CD4-positive, alpha-beta memory T cell (primary cell): ENCODE measurements around the gene HAUS7. TPM values are rescaled to one million over a fixed set of nuclear protein-coding genes. Genes with fewer than 3 reads are reported as not detected.
"Not testable (repeated sequence)": the region's sequence is repeated elsewhere in the genome, so short reads cannot be mapped to it uniquely, and the experiment has no call there.

Experiments
- CTCF ChIA-PET: fragments of 350-600 bp; sonication (Branson Sonifier 250); formaldehyde crosslinking; loops from one replicate; lab custom pipeline; 2021; ENCODE audit warnings: inconsistent platforms; ENCODE audit not compliant: partially characterized antibody; lab: Charles Lee
- POLR2A ChIA-PET: fragments of 350-600 bp; sonication (Branson Sonifier 250); formaldehyde crosslinking; loops from one replicate; lab custom pipeline; 2021; ENCODE audit not compliant: partially characterized antibody; lab: Charles Lee
- DNase-seq, 5 donors: peaks; one replicate each; pipeline versions ENCODE4 v3.0.0 to v3.0.0-alpha.2; 2020 to 2022; ENCODE audit warnings: mixed read lengths in 1 of 5
- H3K27ac ChIP-seq: one replicate; pipeline ENCODE4 v1.7.0; 2013; ENCODE audit warnings: low read depth, low read length
- H3K27me3 ChIP-seq: 2 replicates; pipeline ENCODE4 v1.7.0; 2013; ENCODE audit warnings: mild to moderate bottlenecking, low read length, moderate library complexity; ENCODE audit not compliant: insufficient read depth
- H3K36me3 ChIP-seq: 2 replicates; pipeline ENCODE4 v1.7.0; 2013; ENCODE audit warnings: mild to moderate bottlenecking, low read length, moderate library complexity; ENCODE audit not compliant: insufficient read depth
- H3K4me1 ChIP-seq: 2 replicates; pipeline ENCODE4 v1.7.0; 2013; ENCODE audit warnings: mild to moderate bottlenecking, low read length, moderate library complexity; ENCODE audit not compliant: insufficient read depth
- H3K4me3 ChIP-seq, 2 donors: one replicate each; pipeline ENCODE4 v1.7.0; 2013; ENCODE audit warnings: low read length in 2 of 2, mild to moderate bottlenecking in 1 of 2
- H3K9me3 ChIP-seq, 2 donors: one replicate each; pipeline ENCODE4 v1.7.0; 2013; ENCODE audit warnings: low read length in 2 of 2, control low read depth in 1 of 2; ENCODE audit not compliant: control insufficient read depth in 1 of 2
- H3K27ac Mint-ChIP-seq, 7 donors: one replicate each; pipeline ENCODE4 v1.8.0; 2020 to 2021; ENCODE audit warnings: mixed read lengths in 7 of 7, mild to moderate bottlenecking in 6 of 7, inconsistent platforms in 3 of 7, moderate library complexity in 3 of 7
- H3K27me3 Mint-ChIP-seq, 2 donors: one replicate each; pipeline ENCODE4 v1.8.0; 2020 to 2021; ENCODE audit warnings: mixed read lengths in 2 of 2
- H3K36me3 Mint-ChIP-seq, 2 donors: one replicate each; pipeline ENCODE4 v1.8.0; 2020 to 2021; ENCODE audit warnings: mixed read lengths in 2 of 2, inconsistent platforms in 1 of 2, mild to moderate bottlenecking in 1 of 2
- H3K4me1 Mint-ChIP-seq, 4 donors: one replicate each; pipeline ENCODE4 v1.8.0; 2020 to 2021; ENCODE audit warnings: mixed read lengths in 4 of 4, mild to moderate bottlenecking in 1 of 4
- H3K4me3 Mint-ChIP-seq, 8 donors: one replicate each; pipeline ENCODE4 v1.8.0; 2020 to 2021; ENCODE audit warnings: mixed read lengths in 8 of 8, mild to moderate bottlenecking in 7 of 8, moderate library complexity in 6 of 8, inconsistent platforms in 3 of 8
- H3K9me3 Mint-ChIP-seq, 8 donors: one replicate each; pipeline ENCODE4 v1.8.0; 2020 to 2021; ENCODE audit warnings: mixed read lengths in 8 of 8, mild to moderate bottlenecking in 5 of 8, inconsistent platforms in 3 of 8, moderate library complexity in 1 of 8
- intact Hi-C: fragments of 100-400 bp; cut with micrococcal nuclease; formaldehyde crosslinking; loops from one replicate; pipeline ENCODE4 v1.15.1; 2023
- polyA plus RNA-seq, 2 donors: library from polyadenylated mRNA; unstranded; fragments of 300-500 nt; fragmentation: Illumina TruSeq; gene quantifications; one replicate each; pipeline ENCODE4 v1.2.3, GENCODE V29; 2021
- total RNA-seq, 2 experiments: library from RNA; stranded (reverse); gene quantifications; one replicate each; pipeline ENCODE4 v1.2.3, GENCODE V29; 2021

HAUS7 gene
- total and polyA plus RNA-seq, 4 experiments from 2014 or later, result 29.7 to 33.8 (median 31.8) TPM

- no peak overlapping the region for H3K27ac Mint-ChIP-seq
Measured at GRCh38 chrX:153408871-153409351, 61.5 kb downstream of the HAUS7 start.

GRCh38 chrX:153408221-153408721 is 62.1 kb downstream of the HAUS7 start:
- Histone ChIP-seq H3K36me3 (no peaks in the 10 kb centered on the region), H3K27ac (no peak overlapping the region), H3K9me3 (no peaks in the 10 kb centered on the region), H3K4me1 (peaks cover 10% of the 10 kb centered on the region), H3K4me3 (no peak overlapping the region), H3K27me3 (no peaks in the 10 kb centered on the region)
- DNase-seq, result no peak
- intact Hi-C loops, result no loop called here
- no peak overlapping the region for H3K27ac Mint-ChIP-seq
- no peak overlapping the region for H3K4me3 Mint-ChIP-seq
- no peaks in the 10 kb centered on the region for H3K27me3 Mint-ChIP-seq
- ChIA-PET CTCF (no interaction called here), POLR2A (no interaction called here)
- peaks cover 0 to 1% (median 0%) of the 10 kb centered on the region in 8 donors for H3K9me3 Mint-ChIP-seq
- peaks cover 6 to 13% (median 8%) of the 10 kb centered on the region in 4 donors for H3K4me1 Mint-ChIP-seq
- no peaks in the 10 kb centered on the region for H3K36me3 Mint-ChIP-seq

More at GRCh38 chrX:153408871-153409351, 61.5 kb downstream of the HAUS7 start:
- no peak for DNase-seq
- no peaks in the 10 kb centered on the region for H3K36me3 Mint-ChIP-seq
- peaks cover 0 to 1% (median 0%) of the 10 kb centered on the region in 8 donors for H3K9me3 Mint-ChIP-seq
- intact Hi-C loops, result no loop called here
- POLR2A ChIA-PET, result no interaction called here
- peaks cover 10% of the 10 kb centered on the region for H3K4me1 ChIP-seq
- H3K4me1 Mint-ChIP-seq, result peaks cover 6 to 13% (median 8%) of the 10 kb centered on the region in 4 donors
- no peak overlapping the region for H3K27ac ChIP-seq
- CTCF ChIA-PET, result no interaction called here
- no peak overlapping the region for H3K4me3 Mint-ChIP-seq
- H3K36me3 ChIP-seq, result no peaks in the 10 kb centered on the region
- no peaks in the 10 kb centered on the region for H3K9me3 ChIP-seq
- peaks cover 0 to 2% of the 10 kb centered on the region in 2 donors for H3K27me3 Mint-ChIP-seq
- H3K27me3 ChIP-seq, result no peaks in the 10 kb centered on the region
- no peak overlapping the region for H3K4me3 ChIP-seq

- H3K27me3 Mint-ChIP-seq, result no peaks in the 10 kb centered on the region
Measured at GRCh38 chrX:153407736-153408135, 62.6 kb downstream of the HAUS7 start.

GRCh38 chrX:153406903-153407302 is 63.5 kb downstream of the HAUS7 start:
- intact Hi-C loops, result no loop called here
- Histone ChIP-seq H3K27me3 (no peaks in the 10 kb centered on the region), H3K36me3 (no peaks in the 10 kb centered on the region), H3K9me3 (no peaks in the 10 kb centered on the region), H3K27ac (no peak overlapping the region), H3K4me3 (no peak overlapping the region), H3K4me1 (peaks cover 3% of the 10 kb centered on the region)
- Mint-ChIP-seq H3K27ac (no peak overlapping the region), H3K4me1 (peaks cover under 1 to 6% (median 2%) of the 10 kb centered on the region in 4 donors), H3K9me3 (peaks cover 0 to 1% (median 0%) of the 10 kb centered on the region in 8 donors), H3K4me3 (no peak overlapping the region), H3K36me3 (no peaks in the 10 kb centered on the region), H3K27me3 (no peaks in the 10 kb centered on the region)
- no peak for DNase-seq
- POLR2A ChIA-PET, result no interaction called here
- CTCF ChIA-PET, result interaction anchor here (1.2 kb wide), 1 partner anchor 51 kb away, joined by 3 read pairs; no protein-coding TSS in a partner anchor

More at GRCh38 chrX:153407736-153408135, 62.6 kb downstream of the HAUS7 start:
- intact Hi-C loops, result no loop called here
- POLR2A ChIA-PET, result no interaction called here
- Mint-ChIP-seq H3K9me3 (peaks cover 0 to 1% (median 0%) of the 10 kb centered on the region in 8 donors), H3K27ac (peak overlapping the region in 1 of 7 donors; percentile 51), H3K4me1 (peaks cover 6 to 13% (median 8%) of the 10 kb centered on the region in 4 donors), H3K36me3 (no peaks in the 10 kb centered on the region), H3K4me3 (no peak overlapping the region)
- CTCF ChIA-PET, result interaction anchor here (1.2 kb wide), 1 partner anchor 50 kb away, joined by 3 read pairs; no protein-coding TSS in a partner anchor
- Histone ChIP-seq H3K4me3 (no peak overlapping the region), H3K27me3 (no peaks in the 10 kb centered on the region), H3K36me3 (no peaks in the 10 kb centered on the region), H3K9me3 (no peaks in the 10 kb centered on the region), H3K27ac (no peak overlapping the region), H3K4me1 (peaks cover 10% of the 10 kb centered on the region)
- no peak for DNase-seq

GRCh38 chrX:153406011-153406410 is 64.4 kb downstream of the HAUS7 start:
- intact Hi-C loops, result no loop called here
- no peaks in the 10 kb centered on the region for H3K9me3 ChIP-seq

DNA sequence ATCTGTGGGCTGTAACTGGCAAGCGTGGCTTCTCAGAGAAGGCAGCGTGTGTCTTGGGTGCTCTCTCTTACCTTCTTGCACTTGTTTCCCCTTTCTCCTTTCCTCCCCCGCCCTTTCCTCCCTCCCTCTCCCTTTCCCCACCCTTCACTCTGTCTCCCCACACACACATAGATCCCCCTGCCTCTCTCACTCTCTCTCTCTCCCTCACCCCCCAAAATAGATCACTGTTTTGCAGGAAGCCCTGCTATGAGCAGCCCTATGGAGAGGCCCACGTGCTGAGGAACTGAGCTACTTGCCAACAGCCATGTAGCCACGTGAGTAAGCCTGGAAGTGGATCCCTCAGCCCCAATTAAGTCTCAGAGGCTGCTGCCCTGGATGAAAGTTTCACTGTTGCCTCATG is 65.0 kb downstream of the HAUS7 start:
- POLR2A ChIA-PET, result no interaction called here
- Histone ChIP-seq H3K36me3 (no peaks in the 10 kb centered on the region), H3K4me1 (no peaks in the 10 kb centered on the region), H3K9me3 (no peaks in the 10 kb centered on the region), H3K27ac (no peak overlapping the region), H3K27me3 (no peaks in the 10 kb centered on the region), H3K4me3 (no peak overlapping the region)
- Mint-ChIP-seq H3K4me3 (no peak overlapping the region), H3K36me3 (no peaks in the 10 kb centered on the region), H3K27ac (no peak overlapping the region), H3K27me3 (no peaks in the 10 kb centered on the region), H3K9me3 (peaks cover 0 to 2% (median 0%) of the 10 kb centered on the region in 8 donors), H3K4me1 (no peaks in the 10 kb centered on the region)
- DNase-seq, result no peak
- intact Hi-C loops, result no loop called here
- CTCF ChIA-PET, result no interaction called here

More at GRCh38 chrX:153406011-153406410, 64.4 kb downstream of the HAUS7 start:
- H3K36me3 Mint-ChIP-seq, result no peaks in the 10 kb centered on the region
- POLR2A ChIA-PET, result no interaction called here
- Histone ChIP-seq H3K27ac (no peak overlapping the region), H3K4me1 (no peaks in the 10 kb centered on the region), H3K27me3 (no peaks in the 10 kb centered on the region), H3K4me3 (no peak overlapping the region), H3K36me3 (no peaks in the 10 kb centered on the region)
- CTCF ChIA-PET, result no interaction called here
- H3K9me3 Mint-ChIP-seq, result peaks cover 0 to 2% (median 0%) of the 10 kb centered on the region in 8 donors
- no peak overlapping the region for H3K27ac Mint-ChIP-seq
- H3K4me3 Mint-ChIP-seq, result no peak overlapping the region
- H3K27me3 Mint-ChIP-seq, result no peaks in the 10 kb centered on the region
- peaks cover 0 to 3% (median under 1%) of the 10 kb centered on the region in 4 donors for H3K4me1 Mint-ChIP-seq
- no peak for DNase-seq

GRCh38 chrX:153404333-153404732 is 66.0 kb downstream of the HAUS7 start:
- intact Hi-C loops, result loop anchor here (5.0 kb wide), 1 partner anchor 103 kb away; no protein-coding TSS in a partner anchor
- H3K36me3 ChIP-seq, H3K9me3 ChIP-seq, H3K27ac Mint-ChIP-seq, H3K4me1 ChIP-seq, H3K27me3 Mint-ChIP-seq, H3K9me3 Mint-ChIP-seq, H3K36me3 Mint-ChIP-seq, H3K27me3 ChIP-seq, H3K4me3 ChIP-seq, H3K27ac ChIP-seq, H3K4me1 Mint-ChIP-seq, H3K4me3 Mint-ChIP-seq, POLR2A ChIA-PET, DNase-seq, CTCF ChIA-PET: not testable (repeated sequence)
